Mammary epithelial cell (primary cell): ENCODE measurements around the gene TRPM5.

Experiments used
- EZH2 ChIP-seq: IDR thresholded peaks from 2 replicates; pipeline ENCODE4 v1.6.1; 2012; ENCODE audit warnings: low read length, inconsistent platforms, borderline replicate concordance
- TF ChIP-seq, protein P1 (sequence below), 2 donors: IDR thresholded peaks in 1 of 2; conservative IDR thresholded peaks in 1 of 2; 2 replicates each; pipeline ENCODE4 v1.5.1; 2011 to 2012; ENCODE audit warnings: inconsistent platforms in 2 of 2, low read length in 2 of 2, mild to moderate bottlenecking in 2 of 2, control low read depth in 1 of 2, low read depth in 1 of 2; ENCODE audit not compliant: insufficient read depth in 1 of 2; ENCODE audit errors: extremely low read depth in 1 of 2

DNA sequence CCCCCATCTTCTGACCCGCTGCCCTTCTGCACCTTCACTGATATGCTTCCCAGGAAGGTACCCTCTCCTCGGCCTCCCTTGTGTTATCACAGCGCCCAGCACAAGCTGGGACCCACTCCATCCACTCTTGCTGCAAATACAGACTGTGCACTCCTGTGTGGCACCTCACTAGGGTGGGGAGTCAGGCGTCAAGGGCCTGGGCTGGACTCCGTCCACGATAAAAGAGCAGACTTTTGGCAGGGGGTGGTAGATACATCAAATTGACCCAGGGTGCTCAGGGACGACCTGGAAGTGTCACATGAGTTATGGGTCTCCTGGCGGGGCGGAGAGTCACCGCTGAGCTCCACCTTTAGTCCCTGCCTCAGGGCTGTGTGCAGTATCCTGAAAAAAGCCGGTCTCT lies 908 bp downstream of the TRPM5 start:
- peak; percentile 63 for TF ChIP-seq EZH2
- TF ChIP-seq, protein P1, sequence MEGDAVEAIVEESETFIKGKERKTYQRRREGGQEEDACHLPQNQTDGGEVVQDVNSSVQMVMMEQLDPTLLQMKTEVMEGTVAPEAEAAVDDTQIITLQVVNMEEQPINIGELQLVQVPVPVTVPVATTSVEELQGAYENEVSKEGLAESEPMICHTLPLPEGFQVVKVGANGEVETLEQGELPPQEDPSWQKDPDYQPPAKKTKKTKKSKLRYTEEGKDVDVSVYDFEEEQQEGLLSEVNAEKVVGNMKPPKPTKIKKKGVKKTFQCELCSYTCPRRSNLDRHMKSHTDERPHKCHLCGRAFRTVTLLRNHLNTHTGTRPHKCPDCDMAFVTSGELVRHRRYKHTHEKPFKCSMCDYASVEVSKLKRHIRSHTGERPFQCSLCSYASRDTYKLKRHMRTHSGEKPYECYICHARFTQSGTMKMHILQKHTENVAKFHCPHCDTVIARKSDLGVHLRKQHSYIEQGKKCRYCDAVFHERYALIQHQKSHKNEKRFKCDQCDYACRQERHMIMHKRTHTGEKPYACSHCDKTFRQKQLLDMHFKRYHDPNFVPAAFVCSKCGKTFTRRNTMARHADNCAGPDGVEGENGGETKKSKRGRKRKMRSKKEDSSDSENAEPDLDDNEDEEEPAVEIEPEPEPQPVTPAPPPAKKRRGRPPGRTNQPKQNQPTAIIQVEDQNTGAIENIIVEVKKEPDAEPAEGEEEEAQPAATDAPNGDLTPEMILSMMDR (conservative IDR thresholded peaks at IDR 0.05 in 1 of 2, IDR thresholded peaks at IDR 0.05 in 1 of 2; ENCODE audit: extremely low read depth in 1 of 2, insufficient read depth in 1 of 2, low read depth in 1 of 2, low read length in 2 of 2) = no peak
